NB4 (cell line): ENCODE measurements around the gene CSF1.

Source experiments
- CTCF ChIP-seq: IDR thresholded peaks from one replicate; pipeline ENCODE4 v1.5.1; 2012; ENCODE audit warnings: low read depth, low read length
- MAX ChIP-seq: IDR thresholded peaks from 2 replicates; pipeline ENCODE4 v1.6.1; 2011; ENCODE audit warnings: low read depth, low read length
- POLR2A ChIP-seq: IDR thresholded peaks from 2 replicates; pipeline ENCODE4 v1.6.1; 2011; ENCODE audit warnings: mild to moderate bottlenecking; ENCODE audit not compliant: insufficient read length; ENCODE audit errors: extremely low read depth

- TF ChIP-seq MAX (no peak), POLR2A (no peak), CTCF (no peak)
These were observed 6.6 kb downstream of the CSF1 start for GRCh38 chr1:109917051-109917767.
